Thyroid gland (tissue), 4 donors: Measurements from ENCODE around the gene EIF3L. TPM values are rescaled to one million over a fixed set of nuclear protein-coding genes. Genes with fewer than 3 reads are reported as not detected.

Source experiments
- DNase-seq, 2 donors: peaks; one replicate each; pipeline ENCODE4 v3.0.0-alpha.2; 2019
- H3K27ac ChIP-seq, 3 donors: fragments of 200-600 bp; sonication (generic); 1 replicate in 2 of 3; 2 replicates in 1 of 3; pipeline ENCODE4 v1.5.1; 2016 to 2019; ENCODE audit warnings: mild to moderate bottlenecking in 1 of 3, moderate library complexity in 1 of 3
- H3K27me3 ChIP-seq: fragments of 200-600 bp; sonication (generic); one replicate; pipeline ENCODE4 v1.5.1; 2019
- H3K36me3 ChIP-seq, 2 donors: fragments of 200-600 bp; sonication (generic); one replicate each; pipeline ENCODE4 v1.5.1; 2016 to 2019
- H3K4me1 ChIP-seq, 2 donors: fragments of 200-600 bp; sonication (generic); one replicate each; pipeline ENCODE4 v1.5.1; 2017 to 2019
- H3K4me3 ChIP-seq, 3 donors: fragments of 200-600 bp; sonication (generic); replicated peaks in 1 of 3; 1 replicate in 2 of 3; 2 replicates in 1 of 3; pipeline ENCODE4 v1.5.1; 2016; ENCODE audit warnings: mild to moderate bottlenecking in 1 of 3
- H3K9me3 ChIP-seq: fragments of 200-600 bp; sonication (generic); one replicate; pipeline ENCODE4 v1.5.1; 2017
- POLR2A ChIP-seq, 2 donors: fragments of 450-650 bp; IDR thresholded peaks; one replicate each; pipeline ENCODE4 v1.6.1; 2017; ENCODE audit warnings: antibody characterized with exemption in 2 of 2, mild to moderate bottlenecking in 2 of 2, moderate library complexity in 1 of 2
- WGBS, 2 donors: methylation state at CpG; one replicate each; pipeline ENCODE4 v1.1.5; 2017; 5-methylcytosine and 5-hydroxymethylcytosine counted together
- intact Hi-C: fragments of 100-400 bp; cut with DNase I; formaldehyde crosslinking; loops from one replicate; pipeline ENCODE4 v1.15.1; 2023
- total RNA-seq, 4 donors: library from RNA; depleted of rRNA; stranded (reverse); fragments of >200 nt; gene quantifications; one replicate each; pipeline ENCODE4 v1.2.3, GENCODE V29; 2016
- TF ChIP-seq, protein P1 (sequence below), 6 experiments: fragments of 200-600 bp in 3 of 6; fragments of 450-650 bp in 3 of 6; sonication (generic) in 3 of 6; IDR thresholded peaks; one replicate each; pipeline ENCODE4 v1.5.1; 2016 to 2019; ENCODE audit warnings: antibody characterized with exemption in 6 of 6, mild to moderate bottlenecking in 2 of 6, inconsistent platforms in 1 of 6, moderate library complexity in 1 of 6

Gene EIF3L
- total RNA-seq, 4 donors from 2014 or later, result 423 to 557 (median 455) TPM

DNA sequence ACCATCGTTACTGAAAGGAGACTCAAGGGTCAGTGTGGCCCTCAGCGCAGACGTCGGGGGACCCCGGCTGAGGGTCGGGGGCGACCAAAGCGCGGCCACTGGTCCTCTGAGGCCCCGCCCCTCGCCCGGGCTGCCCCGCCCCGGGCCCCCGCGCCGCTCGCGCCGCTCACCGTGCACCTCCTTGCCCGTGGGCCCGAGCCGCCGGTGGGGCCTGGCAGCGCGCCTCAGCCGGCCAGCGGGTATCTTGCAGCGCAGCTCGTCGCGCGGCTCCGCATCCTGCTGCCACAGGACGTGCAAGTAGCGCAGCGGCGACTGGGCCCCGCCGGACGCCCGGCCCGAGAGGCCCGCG, 5.5 kb upstream of the EIF3L start:
- 0 to 5% methylated on average over 2 to 21 of the region's 46 CpGs for WGBS, 2 donors
- Histone ChIP-seq H3K4me3 (peak overlapping the region; percentile 33 to 72 (median 70)), H3K27me3 (no peaks in the 10 kb centered on the region), H3K9me3 (no peaks in the 10 kb centered on the region), H3K4me1 (peaks cover 13 to 14% of the 10 kb centered on the region in 2 donors), H3K36me3 (peaks cover 12 to 13% of the 10 kb centered on the region in 2 donors), H3K27ac (peak overlapping the region; percentile 19 to 86 (median 67))
- no peak for DNase-seq
- TF ChIP-seq, protein P1, sequence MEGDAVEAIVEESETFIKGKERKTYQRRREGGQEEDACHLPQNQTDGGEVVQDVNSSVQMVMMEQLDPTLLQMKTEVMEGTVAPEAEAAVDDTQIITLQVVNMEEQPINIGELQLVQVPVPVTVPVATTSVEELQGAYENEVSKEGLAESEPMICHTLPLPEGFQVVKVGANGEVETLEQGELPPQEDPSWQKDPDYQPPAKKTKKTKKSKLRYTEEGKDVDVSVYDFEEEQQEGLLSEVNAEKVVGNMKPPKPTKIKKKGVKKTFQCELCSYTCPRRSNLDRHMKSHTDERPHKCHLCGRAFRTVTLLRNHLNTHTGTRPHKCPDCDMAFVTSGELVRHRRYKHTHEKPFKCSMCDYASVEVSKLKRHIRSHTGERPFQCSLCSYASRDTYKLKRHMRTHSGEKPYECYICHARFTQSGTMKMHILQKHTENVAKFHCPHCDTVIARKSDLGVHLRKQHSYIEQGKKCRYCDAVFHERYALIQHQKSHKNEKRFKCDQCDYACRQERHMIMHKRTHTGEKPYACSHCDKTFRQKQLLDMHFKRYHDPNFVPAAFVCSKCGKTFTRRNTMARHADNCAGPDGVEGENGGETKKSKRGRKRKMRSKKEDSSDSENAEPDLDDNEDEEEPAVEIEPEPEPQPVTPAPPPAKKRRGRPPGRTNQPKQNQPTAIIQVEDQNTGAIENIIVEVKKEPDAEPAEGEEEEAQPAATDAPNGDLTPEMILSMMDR (IDR thresholded peaks at IDR 0.05), result no peak
- no peak for TF ChIP-seq POLR2A (IDR thresholded peaks at IDR 0.05)
- intact Hi-C loops, result no loop called here

DNA sequence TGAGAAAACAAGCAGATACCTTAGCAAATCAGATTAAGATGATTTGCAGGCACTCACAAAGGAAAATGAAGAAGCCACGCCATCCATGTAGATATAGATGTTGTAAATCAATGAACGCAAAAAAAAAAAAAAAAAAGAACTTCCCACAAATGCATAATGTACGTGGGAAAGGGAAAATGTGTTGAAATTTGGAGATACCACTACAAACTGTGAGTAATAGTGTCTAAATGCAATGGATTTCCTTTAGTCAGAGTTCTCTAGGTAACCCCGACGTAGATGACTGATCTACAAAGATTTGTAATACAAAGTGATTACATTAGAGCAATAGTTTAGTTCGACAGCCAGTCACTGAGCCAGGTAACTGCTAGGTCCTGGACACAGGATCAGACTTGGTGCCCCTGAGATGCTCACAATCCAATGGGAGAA, 4.3 kb upstream of the EIF3L start:
- TF ChIP-seq POLR2A (IDR thresholded peaks at IDR 0.05), result no peak
- peaks cover 15 to 16% of the 10 kb centered on the region in 2 donors for H3K4me1 ChIP-seq
- H3K27me3 ChIP-seq, result no peaks in the 10 kb centered on the region
- H3K36me3 ChIP-seq, result peaks cover under 1 to 1% of the 10 kb centered on the region in 2 donors
- no peaks in the 10 kb centered on the region for H3K9me3 ChIP-seq
- DNase-seq, result no peak
- WGBS, 2 donors, result 88 to 92% methylated on average over 6 of the region's 6 CpGs
- peak overlapping the region in 1 of 3 donors; percentile 20 for H3K4me3 ChIP-seq
- intact Hi-C loops, result no loop called here
- H3K27ac ChIP-seq, result peak overlapping the region; percentile 55 to 86 (median 80)

DNA sequence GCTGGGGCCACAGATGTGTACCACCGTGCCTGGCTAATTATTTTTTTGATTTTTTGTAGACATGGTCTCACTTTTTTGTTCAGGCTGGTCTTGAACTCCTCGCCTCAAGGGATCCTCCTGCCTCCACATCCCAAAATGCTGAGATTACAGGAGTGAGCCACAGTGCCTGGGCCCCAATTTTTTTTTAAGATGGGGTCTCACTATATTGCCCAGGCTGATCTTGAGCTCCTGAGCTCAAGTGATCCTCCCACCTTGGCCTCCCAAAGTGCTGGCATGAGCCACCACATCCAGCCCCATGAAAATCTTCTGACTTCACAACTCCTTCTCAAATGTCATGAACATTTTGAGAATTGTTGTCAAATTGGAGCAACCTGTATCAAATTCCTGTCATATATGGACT, 2.8 kb upstream of the EIF3L start:
- H3K4me3 ChIP-seq, result no peak overlapping the region
- no peak overlapping the region for H3K27ac ChIP-seq
- peaks cover 25 to 30% of the 10 kb centered on the region in 2 donors for H3K4me1 ChIP-seq
- no peak for DNase-seq
- no peaks in the 10 kb centered on the region for H3K9me3 ChIP-seq
- no peaks in the 10 kb centered on the region for H3K27me3 ChIP-seq
- intact Hi-C loops, result no loop called here
- TF ChIP-seq, protein P1 (IDR thresholded peaks at IDR 0.05), result no peak
- TF ChIP-seq POLR2A (IDR thresholded peaks at IDR 0.05), result no peak
- H3K36me3 ChIP-seq, result peaks cover under 1% of the 10 kb centered on the region in 2 donors
- 95 to 98% methylated on average over 2 of the region's 2 CpGs for WGBS, 2 donors

DNA sequence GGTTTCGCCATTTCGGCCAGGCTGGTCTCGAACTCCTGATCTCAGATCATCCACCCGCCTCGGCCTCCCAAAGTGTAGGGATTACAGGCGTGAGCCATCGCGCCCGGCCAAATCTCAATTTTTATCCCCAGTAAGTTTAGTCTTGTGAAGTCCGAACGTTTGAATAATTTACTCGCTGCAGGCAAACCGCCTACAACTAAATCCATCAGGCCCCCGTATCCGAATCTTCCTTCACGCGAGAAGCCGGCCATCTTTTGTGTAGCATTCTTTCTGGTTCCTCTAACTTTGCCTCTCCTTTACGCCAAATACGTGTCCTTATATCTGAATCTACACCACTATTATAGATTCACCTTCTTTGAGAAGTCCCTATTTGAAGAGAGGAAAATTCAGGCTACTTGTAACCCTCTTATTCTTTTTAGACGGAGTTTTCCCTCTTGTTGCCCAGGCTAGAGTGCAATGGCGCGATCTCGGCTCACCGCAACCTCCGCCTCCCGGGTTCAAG, 581 bp upstream of the EIF3L start:
- 34 to 40% methylated on average over 27 of the region's 27 CpGs for WGBS, 2 donors
- Histone ChIP-seq H3K4me1 (peaks cover 16 to 23% of the 10 kb centered on the region in 2 donors), H3K36me3 (peaks cover 14 to 17% of the 10 kb centered on the region in 2 donors), H3K9me3 (no peaks in the 10 kb centered on the region), H3K4me3 (peak overlapping the region in 2 of 3 donors; percentile 65 to 90), H3K27me3 (no peaks in the 10 kb centered on the region), H3K27ac (peak overlapping the region; percentile 66 to 89 (median 80))
- TF ChIP-seq POLR2A (IDR thresholded peaks at IDR 0.05), result no peak
- TF ChIP-seq, protein P1 (IDR thresholded peaks at IDR 0.05), result no peak
- intact Hi-C loops, result no loop called here
- peak in 1 of 2 donors; percentile 29 for DNase-seq

DNA sequence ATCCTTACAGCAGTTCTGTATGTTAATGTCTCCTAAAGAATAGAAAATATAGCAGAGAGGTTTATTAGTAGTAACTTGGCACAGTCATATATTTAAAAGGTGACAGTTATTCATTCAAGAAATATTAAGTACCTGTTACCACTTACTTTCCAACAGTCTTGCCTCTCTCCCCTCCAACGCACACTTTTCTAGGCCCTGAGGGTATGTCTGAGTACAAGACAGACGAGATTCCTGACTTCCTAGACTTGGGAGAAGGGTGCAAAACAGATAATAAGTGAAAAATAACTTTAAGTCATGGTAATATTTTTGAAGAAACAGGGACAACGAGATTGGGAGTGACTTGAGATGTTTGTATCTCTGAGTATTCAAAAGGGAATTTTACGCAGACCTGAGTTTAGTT, 1.6 kb downstream of the EIF3L start:
- H3K4me3 ChIP-seq, result no peak overlapping the region
- TF ChIP-seq, protein P1 (IDR thresholded peaks at IDR 0.05), result no peak
- no peak for TF ChIP-seq POLR2A (IDR thresholded peaks at IDR 0.05)
- WGBS, 2 donors, result 85 to 91% methylated on average over 4 of the region's 4 CpGs
- H3K36me3 ChIP-seq, result peaks cover 22 to 24% of the 10 kb centered on the region in 2 donors
- DNase-seq, result no peak
- intact Hi-C loops, result no loop called here
- H3K9me3 ChIP-seq, result no peaks in the 10 kb centered on the region
- H3K27ac ChIP-seq, result no peak overlapping the region
- H3K27me3 ChIP-seq, result no peaks in the 10 kb centered on the region
- peaks cover 23 to 27% of the 10 kb centered on the region in 2 donors for H3K4me1 ChIP-seq
